MM.1S (cell line): ENCODE measurements around the gene CSNK1E.

ENCODE experiments used
- CTCF ChIP-seq: fragments of 300-600 bp; sonication (generic); IDR thresholded peaks from 2 replicates; pipeline ENCODE4 v1.5.1; 2016; ENCODE audit warnings: antibody characterized with exemption, low read length, mixed read lengths
- EZH2 ChIP-seq: fragments of 300-600 bp; sonication (generic); optimal IDR thresholded peaks from 2 replicates; pipeline ENCODE3; 2017; ENCODE audit warnings: low read depth, mild to moderate bottlenecking, antibody characterized with exemption, low read length, mixed read lengths
- EZH2phosphoT487 ChIP-seq: fragments of 300-600 bp; sonication (generic); IDR thresholded peaks from 2 replicates; pipeline ENCODE4 v1.6.1; 2018; ENCODE audit warnings: antibody characterized with exemption, low read length

GRCh38 chr22:38243007-38243765 lies 74.0 kb downstream of the CSNK1E start:
- TF ChIP-seq CTCF (no peak), EZH2 (no peak), EZH2phosphoT487 (no peak)
